CD4-positive, CD25-positive, alpha-beta regulatory T cell (primary cell): Measurements from ENCODE around the gene GTPBP6. TPM values are rescaled to one million over a fixed set of nuclear protein-coding genes. Genes with fewer than 3 reads are reported as not detected.
"Not testable (repeated sequence)": the region's sequence is repeated elsewhere in the genome, so short reads cannot be mapped to it uniquely, and the experiment has no call there.

Experiments used
- ATAC-seq, 2 donors: fragments of 150-1000 bp; cut with Tn5 transposase; one replicate each; pipeline ENCODE4 v1.10.0; 2021; ENCODE audit warnings: low read depth in 2 of 2, moderate number of reproducible peaks in 2 of 2, moderate library complexity in 1 of 2
- DNase-seq, 3 donors: peaks; one replicate each; pipeline versions ENCODE4 v3.0.0 to v3.0.0-alpha.2; 2012 to 2022; ENCODE audit warnings: mixed read lengths in 1 of 3
- H3K27ac ChIP-seq: one replicate; pipeline ENCODE4 v1.7.0; 2013; ENCODE audit warnings: mild to moderate bottlenecking, low read length; ENCODE audit not compliant: insufficient read depth, poor library complexity, severe bottlenecking
- H3K27me3 ChIP-seq: one replicate; pipeline ENCODE4 v1.7.0; 2013; ENCODE audit warnings: low read length; ENCODE audit not compliant: control insufficient read depth, insufficient read depth
- H3K36me3 ChIP-seq: one replicate; pipeline ENCODE4 v1.7.0; 2013; ENCODE audit warnings: mild to moderate bottlenecking, low read length, moderate library complexity; ENCODE audit not compliant: control insufficient read depth, insufficient read depth
- H3K4me1 ChIP-seq: 2 replicates; pipeline ENCODE4 v1.7.0; 2013; ENCODE audit warnings: mild to moderate bottlenecking, low read length; ENCODE audit not compliant: insufficient read depth, control insufficient read depth, poor library complexity, severe bottlenecking
- H3K4me3 ChIP-seq: one replicate; pipeline ENCODE4 v1.7.0; 2013; ENCODE audit warnings: low read depth, mild to moderate bottlenecking, low read length, moderate library complexity
- H3K9me3 ChIP-seq, 2 experiments: 1 replicate in 1 of 2; 2 replicates in 1 of 2; pipeline ENCODE4 v1.7.0; 2013; ENCODE audit warnings: low read length in 2 of 2, mild to moderate bottlenecking in 1 of 2, moderate library complexity in 1 of 2; ENCODE audit not compliant: control insufficient read depth in 2 of 2
- H3K27ac Mint-ChIP-seq, 3 donors: one replicate each; pipeline ENCODE4 v1.8.0; 2020 to 2022; ENCODE audit warnings: mild to moderate bottlenecking in 3 of 3, mixed read lengths in 3 of 3, moderate library complexity in 2 of 3
- H3K27me3 Mint-ChIP-seq: one replicate; pipeline ENCODE4 v1.8.0; 2022; ENCODE audit warnings: mild to moderate bottlenecking, mixed read lengths
- H3K36me3 Mint-ChIP-seq: one replicate; pipeline ENCODE4 v1.8.0; 2020; ENCODE audit warnings: mixed read lengths
- H3K4me1 Mint-ChIP-seq, 4 donors: one replicate each; pipeline ENCODE4 v1.8.0; 2020 to 2022; ENCODE audit warnings: mixed read lengths in 4 of 4, mild to moderate bottlenecking in 1 of 4
- H3K4me3 Mint-ChIP-seq, 4 donors: one replicate each; pipeline ENCODE4 v1.8.0; 2020 to 2022; ENCODE audit warnings: mild to moderate bottlenecking in 4 of 4, mixed read lengths in 4 of 4, moderate library complexity in 3 of 4
- H3K9me3 Mint-ChIP-seq, 7 donors: one replicate each; pipeline ENCODE4 v1.8.0; 2020 to 2022; ENCODE audit warnings: mixed read lengths in 7 of 7, mild to moderate bottlenecking in 3 of 7, moderate library complexity in 2 of 7
- polyA plus RNA-seq, 4 donors: library from polyadenylated mRNA; unstranded; fragments of 300-500 nt; fragmentation: Illumina TruSeq; gene quantifications; one replicate each; pipeline ENCODE4 v1.2.3, GENCODE V29; 2021
- total RNA-seq: library from RNA; stranded (reverse); gene quantifications from one replicate; pipeline ENCODE4 v1.2.3, GENCODE V29; 2022

Gene GTPBP6
- total and polyA plus RNA-seq, 5 donors from 2014 or later = 29.7 to 62.2 (median 36.7) TPM

DNA sequence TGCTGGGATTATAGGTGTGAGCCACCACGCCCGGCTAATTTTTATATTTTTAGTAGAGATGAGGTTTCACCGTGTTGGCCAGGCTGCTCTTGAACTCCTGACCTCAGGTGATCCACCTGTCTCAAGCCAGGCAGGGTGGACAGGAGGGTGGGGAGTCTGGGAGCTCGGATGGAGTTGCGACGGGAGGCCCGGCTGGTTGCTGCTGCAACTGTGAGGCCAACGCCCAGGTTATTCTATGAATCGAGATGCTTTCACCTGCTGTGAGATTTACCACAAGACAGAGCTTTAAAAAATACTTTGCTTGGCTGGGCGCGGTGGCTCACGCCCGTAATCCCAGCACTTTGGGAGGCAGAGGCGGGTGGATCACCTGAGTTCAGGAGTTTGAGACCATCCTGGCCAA lies 61.5 kb downstream of the GTPBP6 start:
- not testable (repeated sequence) for H3K27ac ChIP-seq, H3K4me3 Mint-ChIP-seq, H3K4me1 ChIP-seq, H3K9me3 ChIP-seq, DNase-seq, H3K9me3 Mint-ChIP-seq, H3K27me3 ChIP-seq, H3K36me3 ChIP-seq, H3K4me3 ChIP-seq, ATAC-seq, H3K36me3 Mint-ChIP-seq, H3K27me3 Mint-ChIP-seq, H3K27ac Mint-ChIP-seq
- peaks cover 0 to 11% (median 8%) of the 10 kb centered on the region in 4 donors for H3K4me1 Mint-ChIP-seq

DNA sequence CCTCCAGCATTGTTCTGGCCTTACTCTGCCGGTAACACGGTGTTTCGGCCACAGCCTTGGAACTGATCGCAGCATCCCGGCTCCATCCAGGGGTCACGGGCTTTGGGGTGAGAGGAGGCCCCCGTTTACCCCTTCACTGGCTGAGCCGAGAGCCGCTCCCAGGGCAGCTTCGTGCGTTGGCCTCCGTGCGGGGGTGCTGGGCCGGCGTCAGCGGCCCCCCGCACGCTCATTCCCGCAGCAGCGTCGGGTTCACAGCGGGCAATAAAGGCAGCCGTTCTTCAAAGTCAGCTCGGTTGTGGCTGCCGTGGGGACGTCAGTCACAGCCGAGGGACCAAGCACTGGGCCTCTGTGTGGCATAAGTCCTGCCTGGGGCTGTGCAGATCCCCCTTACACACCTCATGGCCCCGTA lies 62.7 kb downstream of the GTPBP6 start:
- Mint-ChIP-seq H3K4me3 (no peak overlapping the region), H3K36me3 (no peaks in the 10 kb centered on the region), H3K27me3 (no peaks in the 10 kb centered on the region), H3K9me3 (peaks cover 0 to 7% (median 0%) of the 10 kb centered on the region in 7 donors), H3K27ac (no peak overlapping the region), H3K4me1 (peaks cover 0 to 23% (median 19%) of the 10 kb centered on the region in 4 donors)
- Histone ChIP-seq H3K27me3 (no peaks in the 10 kb centered on the region), H3K4me1 (no peaks in the 10 kb centered on the region), H3K27ac (no peak overlapping the region), H3K9me3 (no peaks in the 10 kb centered on the region), H3K36me3 (no peaks in the 10 kb centered on the region), H3K4me3 (no peak overlapping the region)
- DNase-seq (no peak), ATAC-seq (no peak)

Other genes with a start within 250 kb of the GTPBP6 start
- gene PLCXD1, start 37.4 kb downstream of the GTPBP6 start, total RNA-seq = 13.3 TPM
- gene PLCXD1, start 37.4 kb downstream of the GTPBP6 start, polyA plus RNA-seq = 1 to 10 TPM; 2.9 to 5.9 (median 4.3) TPM
- 23.5 TPM for gene PPP2R3B, start 68.1 kb upstream of the GTPBP6 start, total RNA-seq
- 1 to 10 TPM; 4.8 to 9.9 (median 7.0) TPM for gene PPP2R3B, start 68.1 kb upstream of the GTPBP6 start, polyA plus RNA-seq